ENCODE results near the gene RBMS1.

The RBMS1 gene

GRCh38 chr2:160406591-160407392, 86.8 kb downstream of the RBMS1 start:
- no peak for FAIRE-seq

- FAIRE-seq = no peak
These were observed 88.3 kb downstream of the RBMS1 start for GRCh38 chr2:160405077-160405867.

GRCh38 chr2:160402997-160403979, 90.3 kb downstream of the RBMS1 start:
- no peak for FAIRE-seq

- no peak for FAIRE-seq
These were observed 91.1 kb downstream of the RBMS1 start for GRCh38 chr2:160402501-160402900.

GRCh38 chr2:160401895-160402294, 91.7 kb downstream of the RBMS1 start:
- FAIRE-seq = no peak

- FAIRE-seq = no peak
These were observed 93.7 kb downstream of the RBMS1 start for GRCh38 chr2:160399880-160400279.

- no peak for FAIRE-seq
These were observed 96.1 kb downstream of the RBMS1 start for GRCh38 chr2:160397530-160397865.

GRCh38 chr2:160394153-160394552, 99.5 kb downstream of the RBMS1 start:
- FAIRE-seq = no peak

GRCh38 chr2:160392201-160392600, 101.4 kb downstream of the RBMS1 start:
- no peak for FAIRE-seq

- no peak for FAIRE-seq
These were observed 102.8 kb downstream of the RBMS1 start for GRCh38 chr2:160390544-160391455.

- no peak for FAIRE-seq
These were observed 103.7 kb downstream of the RBMS1 start for GRCh38 chr2:160389875-160390274.

- FAIRE-seq = no peak
These were observed 104.9 kb downstream of the RBMS1 start for GRCh38 chr2:160388464-160389263.

- FAIRE-seq = no peak
These were observed 105.9 kb downstream of the RBMS1 start for GRCh38 chr2:160387558-160388262.

GRCh38 chr2:160384791-160385190, 108.8 kb downstream of the RBMS1 start:
- FAIRE-seq = no peak

- FAIRE-seq = no peak
These were observed 112.1 kb downstream of the RBMS1 start for GRCh38 chr2:160381425-160381951.

- FAIRE-seq = no peak
These were observed 113.0 kb downstream of the RBMS1 start for GRCh38 chr2:160380611-160381010.

GRCh38 chr2:160380000-160380570, 113.5 kb downstream of the RBMS1 start:
- no peak for FAIRE-seq

- FAIRE-seq = no peak
These were observed 114.2 kb downstream of the RBMS1 start for GRCh38 chr2:160379399-160379798.

- no peak for FAIRE-seq
These were observed 116.2 kb downstream of the RBMS1 start for GRCh38 chr2:160377204-160377995.
